Neural cell (in vitro differentiated cells): ENCODE data around the gene CEP295NL. TPM values are rescaled to one million over a fixed set of nuclear protein-coding genes. Genes with fewer than 3 reads are reported as not detected.

Experiments used
- H2AFZ ChIP-seq: fragments of 200-600, 300-800 bp; sonication (generic), shearing (Covaris generic); 2 replicates; pipeline ENCODE4 v1.6.0; 2014; ENCODE audit warnings: low read depth, mild to moderate bottlenecking, antibody characterized with exemption, low read length, moderate library complexity
- H3F3A ChIP-seq: fragments of 200-600 bp; shearing (Covaris generic); 2 replicates; pipeline ENCODE4 v1.6.1; 2016; ENCODE audit warnings: mild to moderate bottlenecking, moderate library complexity, mixed read lengths, antibody characterized with exemption, low read length; ENCODE audit not compliant: insufficient read depth, poor library complexity, severe bottlenecking
- H3K27ac ChIP-seq: fragments of 200-600, 300-800 bp; sonication (generic), shearing (Covaris generic); 2 replicates; pipeline ENCODE4 v1.5.1; 2014; ENCODE audit warnings: mild to moderate bottlenecking, low read length, moderate library complexity
- H3K27me3 ChIP-seq: fragments of 300-800, 200-600 bp; sonication (generic), shearing (Covaris generic); 2 replicates; pipeline ENCODE4 v1.6.0; 2014; ENCODE audit warnings: mild to moderate bottlenecking, low read depth, low read length, moderate library complexity; ENCODE audit not compliant: insufficient read depth
- H3K36me3 ChIP-seq: fragments of 300-800, 200-600 bp; sonication (generic), shearing (Covaris generic); 2 replicates; pipeline ENCODE4 v1.5.1; 2014; ENCODE audit warnings: mild to moderate bottlenecking, antibody characterized with exemption, low read length, moderate library complexity; ENCODE audit not compliant: insufficient read depth
- H3K4me2 ChIP-seq: fragments of 300-800, 200-600 bp; sonication (generic), shearing (Covaris generic); 2 replicates; pipeline ENCODE4 v1.6.0; 2014; ENCODE audit warnings: mild to moderate bottlenecking, low read length
- H3K4me3 ChIP-seq: fragments of 300-800, 200-600 bp; sonication (generic), shearing (Covaris generic); 2 replicates; pipeline ENCODE4 v1.5.1; 2014; ENCODE audit warnings: mild to moderate bottlenecking, low read length, moderate library complexity
- H3K79me2 ChIP-seq: fragments of 200-600 bp; shearing (Covaris generic); replicated peaks from 2 replicates; pipeline ENCODE4 v1.6.0; 2014; ENCODE audit warnings: mild to moderate bottlenecking, low read length, moderate library complexity; ENCODE audit not compliant: insufficient read depth
- H3K9ac ChIP-seq: fragments of 300-800, 200-600 bp; sonication (generic), shearing (Covaris generic); 2 replicates; pipeline ENCODE4 v1.6.1; 2016; ENCODE audit warnings: mild to moderate bottlenecking, low read length, mixed read lengths
- H3K9me2 ChIP-seq: fragments of 200-600 bp; shearing (Covaris generic); 2 replicates; pipeline ENCODE4 v1.6.1; 2016; ENCODE audit warnings: mild to moderate bottlenecking, low read length, mixed read lengths; ENCODE audit not compliant: insufficient read depth
- H3K9me3 ChIP-seq: fragments of 200-600, 300-800 bp; sonication (generic), shearing (Covaris generic); 2 replicates; pipeline ENCODE4 v1.6.1; 2016; ENCODE audit warnings: mild to moderate bottlenecking, mixed run types, low read length, moderate library complexity, mixed read lengths
- H4K20me1 ChIP-seq: fragments of 200-600 bp; shearing (Covaris generic); 2 replicates; pipeline ENCODE4 v1.6.1; 2016; ENCODE audit warnings: mild to moderate bottlenecking, mixed run types; ENCODE audit not compliant: insufficient read depth
- EP300 ChIP-seq: fragments of 450-650 bp; conservative IDR thresholded peaks from 2 replicates; pipeline ENCODE4 v1.6.1; 2014; ENCODE audit warnings: antibody characterized with exemption, mild to moderate bottlenecking, moderate library complexity; ENCODE audit not compliant: poor library complexity, severe bottlenecking
- EZH2 ChIP-seq: fragments of 200-600, 300-800 bp; shearing (Covaris generic), sonication (generic); IDR thresholded peaks from 2 replicates; pipeline ENCODE4 v1.6.1; 2014; ENCODE audit warnings: antibody characterized with exemption, low read length, borderline replicate concordance, mild to moderate bottlenecking; ENCODE audit not compliant: insufficient read depth, poor library complexity, severe bottlenecking
- MXI1 ChIP-seq: fragments of 450-650 bp; conservative IDR thresholded peaks from 2 replicates; pipeline ENCODE4 v1.6.1; 2014; ENCODE audit warnings: antibody characterized with exemption, mild to moderate bottlenecking; ENCODE audit not compliant: poor library complexity, severe bottlenecking
- POLR2AphosphoS5 ChIP-seq: IDR thresholded peaks from 2 replicates; pipeline ENCODE4 v1.6.1; 2012
- RAD21 ChIP-seq: fragments of 450-650 bp; conservative IDR thresholded peaks from 2 replicates; pipeline ENCODE4 v1.6.1; 2014; ENCODE audit warnings: antibody characterized with exemption, mild to moderate bottlenecking, moderate library complexity
- SMC3 ChIP-seq: fragments of 450-650 bp; conservative IDR thresholded peaks from 2 replicates; pipeline ENCODE4 v1.6.1; 2014; ENCODE audit warnings: antibody characterized with exemption, mild to moderate bottlenecking, moderate library complexity; ENCODE audit not compliant: poor library complexity
- TAF1 ChIP-seq: IDR thresholded peaks from 2 replicates; pipeline ENCODE4 v1.6.1; 2012; ENCODE audit warnings: low read depth
- polyA plus RNA-seq: library from polyadenylated mRNA; depleted of rRNA; stranded (reverse); fragments of >200 nt; gene quantifications from 2 replicates; pipeline ENCODE4 v1.2.3, GENCODE V29; 2014
- TF ChIP-seq, protein P1 (sequence below): fragments of 450-650 bp; IDR thresholded peaks from 2 replicates; pipeline ENCODE4 v1.5.1; 2014; ENCODE audit warnings: antibody characterized with exemption, mild to moderate bottlenecking, moderate library complexity; ENCODE audit not compliant: poor library complexity, severe bottlenecking
- TF ChIP-seq, protein P2 (sequence below): IDR thresholded peaks from 2 replicates; pipeline ENCODE4 v1.6.1; 2012; ENCODE audit warnings: borderline replicate concordance

Gene CEP295NL
- polyA plus RNA-seq, 1 donor from 2014 or later, result not detected

DNA sequence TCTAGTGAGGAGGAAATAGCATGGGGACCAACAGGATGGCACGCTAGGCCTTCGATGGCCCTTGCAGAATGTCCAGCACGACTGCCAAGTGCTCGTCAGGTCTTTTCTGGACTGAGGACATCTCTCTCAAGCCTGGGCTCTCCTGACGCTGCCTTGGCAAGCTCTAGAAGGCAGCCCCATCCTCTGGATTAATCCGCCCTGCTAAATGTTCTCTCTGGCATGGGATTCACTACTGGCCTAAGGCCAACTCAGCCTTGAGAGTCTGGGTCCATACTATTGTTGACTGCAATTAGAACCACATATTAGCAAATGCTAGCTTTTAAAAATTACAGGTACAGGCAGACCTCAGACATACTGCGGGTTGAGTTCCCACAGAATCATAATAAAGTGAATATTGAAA lies 2.5 kb upstream of the CEP295NL start:
- H2AFZ ChIP-seq, result no peak overlapping the region
- H3K9me2 ChIP-seq, result no peaks in the 10 kb centered on the region
- no peaks in the 10 kb centered on the region for H3K9me3 ChIP-seq
- no peaks in the 10 kb centered on the region for H3K36me3 ChIP-seq
- H3K4me3 ChIP-seq, result no peak overlapping the region
- H4K20me1 ChIP-seq, result no peaks in the 10 kb centered on the region
- H3K9ac ChIP-seq, result no peak overlapping the region
- TF ChIP-seq POLR2AphosphoS5, result no peak
- TF ChIP-seq RAD21, result no peak
- no peak for TF ChIP-seq MXI1
- no peak for TF ChIP-seq EZH2
- TF ChIP-seq SMC3, result no peak
- no peak for TF ChIP-seq TAF1
- TF ChIP-seq, protein P1, sequence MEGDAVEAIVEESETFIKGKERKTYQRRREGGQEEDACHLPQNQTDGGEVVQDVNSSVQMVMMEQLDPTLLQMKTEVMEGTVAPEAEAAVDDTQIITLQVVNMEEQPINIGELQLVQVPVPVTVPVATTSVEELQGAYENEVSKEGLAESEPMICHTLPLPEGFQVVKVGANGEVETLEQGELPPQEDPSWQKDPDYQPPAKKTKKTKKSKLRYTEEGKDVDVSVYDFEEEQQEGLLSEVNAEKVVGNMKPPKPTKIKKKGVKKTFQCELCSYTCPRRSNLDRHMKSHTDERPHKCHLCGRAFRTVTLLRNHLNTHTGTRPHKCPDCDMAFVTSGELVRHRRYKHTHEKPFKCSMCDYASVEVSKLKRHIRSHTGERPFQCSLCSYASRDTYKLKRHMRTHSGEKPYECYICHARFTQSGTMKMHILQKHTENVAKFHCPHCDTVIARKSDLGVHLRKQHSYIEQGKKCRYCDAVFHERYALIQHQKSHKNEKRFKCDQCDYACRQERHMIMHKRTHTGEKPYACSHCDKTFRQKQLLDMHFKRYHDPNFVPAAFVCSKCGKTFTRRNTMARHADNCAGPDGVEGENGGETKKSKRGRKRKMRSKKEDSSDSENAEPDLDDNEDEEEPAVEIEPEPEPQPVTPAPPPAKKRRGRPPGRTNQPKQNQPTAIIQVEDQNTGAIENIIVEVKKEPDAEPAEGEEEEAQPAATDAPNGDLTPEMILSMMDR, result no peak
- TF ChIP-seq EP300, result no peak
- TF ChIP-seq, protein P2, sequence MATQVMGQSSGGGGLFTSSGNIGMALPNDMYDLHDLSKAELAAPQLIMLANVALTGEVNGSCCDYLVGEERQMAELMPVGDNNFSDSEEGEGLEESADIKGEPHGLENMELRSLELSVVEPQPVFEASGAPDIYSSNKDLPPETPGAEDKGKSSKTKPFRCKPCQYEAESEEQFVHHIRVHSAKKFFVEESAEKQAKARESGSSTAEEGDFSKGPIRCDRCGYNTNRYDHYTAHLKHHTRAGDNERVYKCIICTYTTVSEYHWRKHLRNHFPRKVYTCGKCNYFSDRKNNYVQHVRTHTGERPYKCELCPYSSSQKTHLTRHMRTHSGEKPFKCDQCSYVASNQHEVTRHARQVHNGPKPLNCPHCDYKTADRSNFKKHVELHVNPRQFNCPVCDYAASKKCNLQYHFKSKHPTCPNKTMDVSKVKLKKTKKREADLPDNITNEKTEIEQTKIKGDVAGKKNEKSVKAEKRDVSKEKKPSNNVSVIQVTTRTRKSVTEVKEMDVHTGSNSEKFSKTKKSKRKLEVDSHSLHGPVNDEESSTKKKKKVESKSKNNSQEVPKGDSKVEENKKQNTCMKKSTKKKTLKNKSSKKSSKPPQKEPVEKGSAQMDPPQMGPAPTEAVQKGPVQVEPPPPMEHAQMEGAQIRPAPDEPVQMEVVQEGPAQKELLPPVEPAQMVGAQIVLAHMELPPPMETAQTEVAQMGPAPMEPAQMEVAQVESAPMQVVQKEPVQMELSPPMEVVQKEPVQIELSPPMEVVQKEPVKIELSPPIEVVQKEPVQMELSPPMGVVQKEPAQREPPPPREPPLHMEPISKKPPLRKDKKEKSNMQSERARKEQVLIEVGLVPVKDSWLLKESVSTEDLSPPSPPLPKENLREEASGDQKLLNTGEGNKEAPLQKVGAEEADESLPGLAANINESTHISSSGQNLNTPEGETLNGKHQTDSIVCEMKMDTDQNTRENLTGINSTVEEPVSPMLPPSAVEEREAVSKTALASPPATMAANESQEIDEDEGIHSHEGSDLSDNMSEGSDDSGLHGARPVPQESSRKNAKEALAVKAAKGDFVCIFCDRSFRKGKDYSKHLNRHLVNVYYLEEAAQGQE, result no peak
- no peaks in the 10 kb centered on the region for H3F3A ChIP-seq
- no peak overlapping the region for H3K4me2 ChIP-seq
- no peak overlapping the region for H3K27ac ChIP-seq
- H3K27me3 ChIP-seq, result no peaks in the 10 kb centered on the region
- peaks cover 40% of the 10 kb centered on the region for H3K79me2 ChIP-seq

DNA sequence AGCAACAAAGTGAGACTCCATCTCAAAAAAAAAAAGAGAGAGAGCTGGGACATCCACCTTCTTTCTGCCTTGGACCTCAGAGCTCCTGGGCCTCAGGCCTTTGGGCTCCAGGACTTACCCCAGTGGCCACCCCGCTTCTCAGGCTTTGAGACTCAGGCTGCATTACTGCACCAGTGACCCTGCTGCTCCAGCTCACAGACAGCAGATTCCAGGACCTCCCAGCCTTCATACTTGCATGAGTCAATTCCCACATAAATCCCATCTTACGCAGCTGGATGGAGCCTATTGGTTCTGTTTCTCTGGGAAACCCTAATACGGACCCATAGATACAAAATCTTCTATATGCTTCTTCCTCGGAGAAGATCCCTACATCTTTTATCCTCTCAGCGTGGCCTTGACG lies 2.1 kb upstream of the CEP295NL start:
- Histone ChIP-seq H3K27me3 (no peaks in the 10 kb centered on the region), H2AFZ (no peak overlapping the region), H3K36me3 (no peaks in the 10 kb centered on the region), H3K9me2 (no peaks in the 10 kb centered on the region), H3K27ac (no peak overlapping the region), H3F3A (no peaks in the 10 kb centered on the region), H3K4me3 (no peak overlapping the region), H3K9me3 (no peaks in the 10 kb centered on the region), H4K20me1 (no peaks in the 10 kb centered on the region), H3K4me2 (no peak overlapping the region), H3K79me2 (peaks cover 39% of the 10 kb centered on the region), H3K9ac (no peak overlapping the region)
- TF ChIP-seq POLR2AphosphoS5, result no peak
- TF ChIP-seq, protein P1, result no peak
- no peak for TF ChIP-seq SMC3
- no peak for TF ChIP-seq EZH2
- no peak for TF ChIP-seq MXI1
